Measurements from ENCODE around the gene KLHL7. TPM values are rescaled to one million over a fixed set of nuclear protein-coding genes. Genes with fewer than 3 reads are reported as not detected.

The KLHL7 gene
- total and polyA plus RNA-seq, 4 donors = 5.4 to 14.1 (median 9.9) TPM

DNA sequence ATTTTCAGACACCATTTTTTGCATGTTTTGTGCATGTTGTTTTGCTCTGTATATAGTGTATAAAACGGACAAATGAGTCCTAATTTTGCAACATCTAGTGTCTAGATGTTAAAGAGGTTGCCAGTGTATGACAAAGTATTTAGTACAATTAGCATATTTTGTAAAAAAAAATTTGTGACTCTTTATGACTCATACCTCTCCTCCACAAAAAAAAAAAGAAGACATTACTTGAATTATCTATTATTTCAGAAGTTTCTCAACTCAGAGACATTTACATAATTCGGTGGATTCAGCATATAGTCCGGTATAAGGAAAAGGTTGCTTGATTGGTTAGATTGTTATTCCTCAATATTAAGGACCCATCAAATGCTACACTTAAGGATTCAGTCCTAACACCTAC, 102.3 kb downstream of the KLHL7 start:
- H3K27me3 ChIP-seq (ENCODE audit: control insufficient read depth in 4 of 4, insufficient read depth in 4 of 4, low read length in 3 of 4) = no peaks in the 10 kb centered on the region
- no peaks in the 10 kb centered on the region for H3K4me1 ChIP-seq (ENCODE audit: control insufficient read depth in 4 of 4, insufficient read depth in 4 of 4, low read length in 3 of 4)
- H3K4me3 ChIP-seq (ENCODE audit: low read depth in 1 of 3, low read length in 3 of 3) = no peak overlapping the region
- 82% methylated on average over 3 of the region's 3 CpGs for WGBS
- DNase-seq (ENCODE audit: low spot score) = no peak
- H3K9ac ChIP-seq (ENCODE audit: low read depth in 1 of 2, low read length in 2 of 2) = no peak overlapping the region
- no peak for TF ChIP-seq YY1 (IDR thresholded peaks at IDR 0.05)
- no peak for TF ChIP-seq GABPA (IDR thresholded peaks at IDR 0.05 in 1 of 2, conservative IDR thresholded peaks at IDR 0.05 in 1 of 2)
- TF ChIP-seq RAD21 (IDR thresholded peaks at IDR 0.05) = no peak
- TF ChIP-seq, protein P1, sequence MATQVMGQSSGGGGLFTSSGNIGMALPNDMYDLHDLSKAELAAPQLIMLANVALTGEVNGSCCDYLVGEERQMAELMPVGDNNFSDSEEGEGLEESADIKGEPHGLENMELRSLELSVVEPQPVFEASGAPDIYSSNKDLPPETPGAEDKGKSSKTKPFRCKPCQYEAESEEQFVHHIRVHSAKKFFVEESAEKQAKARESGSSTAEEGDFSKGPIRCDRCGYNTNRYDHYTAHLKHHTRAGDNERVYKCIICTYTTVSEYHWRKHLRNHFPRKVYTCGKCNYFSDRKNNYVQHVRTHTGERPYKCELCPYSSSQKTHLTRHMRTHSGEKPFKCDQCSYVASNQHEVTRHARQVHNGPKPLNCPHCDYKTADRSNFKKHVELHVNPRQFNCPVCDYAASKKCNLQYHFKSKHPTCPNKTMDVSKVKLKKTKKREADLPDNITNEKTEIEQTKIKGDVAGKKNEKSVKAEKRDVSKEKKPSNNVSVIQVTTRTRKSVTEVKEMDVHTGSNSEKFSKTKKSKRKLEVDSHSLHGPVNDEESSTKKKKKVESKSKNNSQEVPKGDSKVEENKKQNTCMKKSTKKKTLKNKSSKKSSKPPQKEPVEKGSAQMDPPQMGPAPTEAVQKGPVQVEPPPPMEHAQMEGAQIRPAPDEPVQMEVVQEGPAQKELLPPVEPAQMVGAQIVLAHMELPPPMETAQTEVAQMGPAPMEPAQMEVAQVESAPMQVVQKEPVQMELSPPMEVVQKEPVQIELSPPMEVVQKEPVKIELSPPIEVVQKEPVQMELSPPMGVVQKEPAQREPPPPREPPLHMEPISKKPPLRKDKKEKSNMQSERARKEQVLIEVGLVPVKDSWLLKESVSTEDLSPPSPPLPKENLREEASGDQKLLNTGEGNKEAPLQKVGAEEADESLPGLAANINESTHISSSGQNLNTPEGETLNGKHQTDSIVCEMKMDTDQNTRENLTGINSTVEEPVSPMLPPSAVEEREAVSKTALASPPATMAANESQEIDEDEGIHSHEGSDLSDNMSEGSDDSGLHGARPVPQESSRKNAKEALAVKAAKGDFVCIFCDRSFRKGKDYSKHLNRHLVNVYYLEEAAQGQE (IDR thresholded peaks at IDR 0.05) = no peak
- TF ChIP-seq, protein P2, sequence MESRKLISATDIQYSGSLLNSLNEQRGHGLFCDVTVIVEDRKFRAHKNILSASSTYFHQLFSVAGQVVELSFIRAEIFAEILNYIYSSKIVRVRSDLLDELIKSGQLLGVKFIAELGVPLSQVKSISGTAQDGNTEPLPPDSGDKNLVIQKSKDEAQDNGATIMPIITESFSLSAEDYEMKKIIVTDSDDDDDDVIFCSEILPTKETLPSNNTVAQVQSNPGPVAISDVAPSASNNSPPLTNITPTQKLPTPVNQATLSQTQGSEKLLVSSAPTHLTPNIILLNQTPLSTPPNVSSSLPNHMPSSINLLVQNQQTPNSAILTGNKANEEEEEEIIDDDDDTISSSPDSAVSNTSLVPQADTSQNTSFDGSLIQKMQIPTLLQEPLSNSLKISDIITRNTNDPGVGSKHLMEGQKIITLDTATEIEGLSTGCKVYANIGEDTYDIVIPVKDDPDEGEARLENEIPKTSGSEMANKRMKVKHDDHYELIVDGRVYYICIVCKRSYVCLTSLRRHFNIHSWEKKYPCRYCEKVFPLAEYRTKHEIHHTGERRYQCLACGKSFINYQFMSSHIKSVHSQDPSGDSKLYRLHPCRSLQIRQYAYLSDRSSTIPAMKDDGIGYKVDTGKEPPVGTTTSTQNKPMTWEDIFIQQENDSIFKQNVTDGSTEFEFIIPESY (IDR thresholded peaks at IDR 0.05) = no peak
- TF ChIP-seq, protein P3, sequence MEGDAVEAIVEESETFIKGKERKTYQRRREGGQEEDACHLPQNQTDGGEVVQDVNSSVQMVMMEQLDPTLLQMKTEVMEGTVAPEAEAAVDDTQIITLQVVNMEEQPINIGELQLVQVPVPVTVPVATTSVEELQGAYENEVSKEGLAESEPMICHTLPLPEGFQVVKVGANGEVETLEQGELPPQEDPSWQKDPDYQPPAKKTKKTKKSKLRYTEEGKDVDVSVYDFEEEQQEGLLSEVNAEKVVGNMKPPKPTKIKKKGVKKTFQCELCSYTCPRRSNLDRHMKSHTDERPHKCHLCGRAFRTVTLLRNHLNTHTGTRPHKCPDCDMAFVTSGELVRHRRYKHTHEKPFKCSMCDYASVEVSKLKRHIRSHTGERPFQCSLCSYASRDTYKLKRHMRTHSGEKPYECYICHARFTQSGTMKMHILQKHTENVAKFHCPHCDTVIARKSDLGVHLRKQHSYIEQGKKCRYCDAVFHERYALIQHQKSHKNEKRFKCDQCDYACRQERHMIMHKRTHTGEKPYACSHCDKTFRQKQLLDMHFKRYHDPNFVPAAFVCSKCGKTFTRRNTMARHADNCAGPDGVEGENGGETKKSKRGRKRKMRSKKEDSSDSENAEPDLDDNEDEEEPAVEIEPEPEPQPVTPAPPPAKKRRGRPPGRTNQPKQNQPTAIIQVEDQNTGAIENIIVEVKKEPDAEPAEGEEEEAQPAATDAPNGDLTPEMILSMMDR (IDR thresholded peaks at IDR 0.05; ENCODE audit: low read depth, low read length, missing input control) = no peak
- no peak for TF ChIP-seq HNF4G (IDR thresholded peaks at IDR 0.05)
- no peak for TF ChIP-seq RXRA (IDR thresholded peaks at IDR 0.05)
- no peak for TF ChIP-seq NR2F2 (IDR thresholded peaks at IDR 0.05)
- TF ChIP-seq, protein P4, sequence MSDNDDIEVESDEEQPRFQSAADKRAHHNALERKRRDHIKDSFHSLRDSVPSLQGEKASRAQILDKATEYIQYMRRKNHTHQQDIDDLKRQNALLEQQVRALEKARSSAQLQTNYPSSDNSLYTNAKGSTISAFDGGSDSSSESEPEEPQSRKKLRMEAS (IDR thresholded peaks at IDR 0.05) = no peak
- TF ChIP-seq JUND (IDR thresholded peaks at IDR 0.05) = no peak
- peaks cover 0 to 2% (median 0%) of the 10 kb centered on the region in 4 donors for H3K9me3 ChIP-seq (ENCODE audit: control insufficient read depth in 4 of 4, low read length in 3 of 4)
- no peak overlapping the region for H3K27ac ChIP-seq (ENCODE audit: low read depth in 1 of 2, low read length in 2 of 2)
- H3K36me3 ChIP-seq (ENCODE audit: control insufficient read depth in 4 of 4, insufficient read depth in 3 of 4, low read depth in 1 of 4, low read length in 3 of 4) = peaks cover 0 to 2% (median 0%) of the 10 kb centered on the region in 4 donors

DNA sequence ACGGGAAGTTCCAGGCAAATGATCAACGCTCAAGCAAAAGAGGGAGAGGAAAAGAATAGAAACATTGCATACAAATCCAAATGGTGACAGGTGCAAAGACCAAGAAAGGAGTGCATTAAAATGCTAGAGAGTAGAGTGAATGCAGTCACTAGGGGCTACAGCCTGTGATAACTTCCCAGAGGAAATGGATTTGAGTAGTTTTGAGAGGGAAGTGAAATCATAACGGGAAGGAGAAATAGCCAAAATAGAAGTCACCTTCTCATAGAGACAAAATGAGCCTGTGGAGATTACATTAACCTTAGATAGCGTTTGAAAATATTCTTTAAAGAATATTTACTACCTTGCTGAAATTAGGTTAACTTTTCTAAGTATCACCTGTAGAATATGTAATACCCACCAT, 102.7 kb downstream of the KLHL7 start:
- Histone ChIP-seq H3K9ac (ENCODE audit: low read depth in 1 of 2, low read length in 2 of 2) (no peak overlapping the region), H3K9me3 (ENCODE audit: control insufficient read depth in 4 of 4, low read length in 3 of 4) (peaks cover 0 to 2% (median 0%) of the 10 kb centered on the region in 4 donors), H3K36me3 (ENCODE audit: control insufficient read depth in 4 of 4, insufficient read depth in 3 of 4, low read depth in 1 of 4, low read length in 3 of 4) (no peaks in the 10 kb centered on the region), H3K27me3 (ENCODE audit: control insufficient read depth in 4 of 4, insufficient read depth in 4 of 4, low read length in 3 of 4) (no peaks in the 10 kb centered on the region), H3K4me3 (ENCODE audit: low read depth in 1 of 3, low read length in 3 of 3) (no peak overlapping the region), H3K4me1 (ENCODE audit: control insufficient read depth in 4 of 4, insufficient read depth in 4 of 4, low read length in 3 of 4) (no peaks in the 10 kb centered on the region), H3K27ac (ENCODE audit: low read depth in 1 of 2, low read length in 2 of 2) (no peak overlapping the region)
- WGBS = 68% methylated on average over 4 of the region's 4 CpGs
- no peak for DNase-seq (ENCODE audit: low spot score)
- TF ChIP-seq, protein P1 (IDR thresholded peaks at IDR 0.05) = no peak
- TF ChIP-seq TAF1 (conservative IDR thresholded peaks at IDR 0.05) (no peak), FOXA2 (IDR thresholded peaks at IDR 0.05) (no peak), EGR1 (IDR thresholded peaks at IDR 0.05; ENCODE audit: low read depth in 2 of 2) (no peak), FOXA1 (IDR thresholded peaks at IDR 0.05) (no peak), GABPA (IDR thresholded peaks at IDR 0.05 in 1 of 2, conservative IDR thresholded peaks at IDR 0.05 in 1 of 2) (no peak), RXRA (IDR thresholded peaks at IDR 0.05) (no peak), HNF4G (IDR thresholded peaks at IDR 0.05) (no peak), HNF4A (conservative IDR thresholded peaks at IDR 0.05) (no peak), JUND (IDR thresholded peaks at IDR 0.05) (no peak), SP1 (IDR thresholded peaks at IDR 0.05) (no peak), YY1 (IDR thresholded peaks at IDR 0.05) (no peak), RAD21 (IDR thresholded peaks at IDR 0.05) (no peak), NR2F2 (IDR thresholded peaks at IDR 0.05) (no peak)
- TF ChIP-seq, protein P5, sequence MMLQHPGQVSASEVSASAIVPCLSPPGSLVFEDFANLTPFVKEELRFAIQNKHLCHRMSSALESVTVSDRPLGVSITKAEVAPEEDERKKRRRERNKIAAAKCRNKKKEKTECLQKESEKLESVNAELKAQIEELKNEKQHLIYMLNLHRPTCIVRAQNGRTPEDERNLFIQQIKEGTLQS (IDR thresholded peaks at IDR 0.05) = no peak
- TF ChIP-seq, protein P4 (IDR thresholded peaks at IDR 0.05) = no peak
- TF ChIP-seq, protein P2 (IDR thresholded peaks at IDR 0.05) = no peak
